Umbilical cord (tissue), 2 donors: Measurements from ENCODE around the gene COX8C. TPM values are rescaled to one million over a fixed set of nuclear protein-coding genes. Genes with fewer than 3 reads are reported as not detected.
A peak's percentile ranks its signal among the peaks of the same experiment; 100 is the strongest.
"Not testable (repeated sequence)": the region's sequence is repeated elsewhere in the genome, so short reads cannot be mapped to it uniquely, and the experiment has no call there.

Experiments used
- DNase-seq: peaks from one replicate; pipeline ENCODE4 v3.0.0-alpha.2; 2015; ENCODE audit warnings: low spot score
- total RNA-seq: library from RNA; depleted of rRNA; stranded (reverse); fragments of >200 nt; gene quantifications from one replicate; pipeline ENCODE4 v1.2.3, GENCODE V29; 2014; ENCODE audit warnings: low replicate concordance; ENCODE audit not compliant: insufficient read depth

Gene COX8C
- total RNA-seq, 1 donor from 2014 or later = not detected

DNA sequence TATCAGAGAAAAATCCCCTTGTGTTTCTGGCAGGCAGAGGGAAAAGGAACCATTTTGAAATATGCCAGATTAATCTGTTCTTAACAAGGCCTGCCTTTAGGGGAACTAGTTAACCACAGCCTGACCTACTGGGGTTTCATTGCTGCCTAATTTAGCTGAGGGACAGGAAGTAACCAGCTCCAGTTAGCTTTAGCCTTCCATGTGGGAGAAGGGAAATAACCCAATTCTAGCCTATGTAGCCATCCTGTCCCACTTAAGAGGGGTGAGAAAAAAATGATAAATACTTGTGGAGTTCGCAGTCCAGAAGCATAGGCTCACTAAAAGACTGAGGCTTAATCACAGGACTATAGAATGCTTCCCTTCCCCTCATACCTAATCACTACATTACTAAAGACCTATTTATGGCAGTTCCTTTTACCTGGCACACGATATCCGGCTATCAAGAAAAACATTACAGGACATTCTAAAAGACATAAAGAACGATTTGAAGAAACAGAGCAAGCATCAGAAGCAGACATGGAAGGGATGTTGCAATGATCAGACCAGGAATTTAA lies 22.8 kb downstream of the COX8C start:
- no peak for DNase-seq

DNA sequence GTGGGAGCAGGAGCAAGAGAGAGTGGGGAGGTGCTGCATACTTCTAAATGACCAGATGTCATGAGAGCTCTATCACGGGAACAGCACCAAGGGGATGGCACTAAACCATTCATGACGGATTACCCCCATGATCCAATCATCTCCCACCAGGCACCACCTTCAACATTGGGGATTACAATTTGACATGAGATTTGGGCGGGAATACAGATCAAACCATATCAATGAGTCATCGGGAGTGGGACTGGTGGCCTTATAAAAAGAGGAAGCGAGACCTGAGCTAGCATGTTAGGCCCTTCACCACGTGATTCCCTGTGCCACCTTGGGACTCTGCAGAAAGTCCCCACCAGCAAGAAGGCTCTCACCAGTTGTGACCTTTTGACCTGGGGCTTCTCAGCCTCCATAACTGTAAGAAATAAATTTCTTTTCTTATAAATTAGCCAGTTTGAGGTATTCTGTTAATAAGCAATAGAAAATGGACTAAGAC lies 28.7 kb downstream of the COX8C start:
- DNase-seq = no peak

DNA sequence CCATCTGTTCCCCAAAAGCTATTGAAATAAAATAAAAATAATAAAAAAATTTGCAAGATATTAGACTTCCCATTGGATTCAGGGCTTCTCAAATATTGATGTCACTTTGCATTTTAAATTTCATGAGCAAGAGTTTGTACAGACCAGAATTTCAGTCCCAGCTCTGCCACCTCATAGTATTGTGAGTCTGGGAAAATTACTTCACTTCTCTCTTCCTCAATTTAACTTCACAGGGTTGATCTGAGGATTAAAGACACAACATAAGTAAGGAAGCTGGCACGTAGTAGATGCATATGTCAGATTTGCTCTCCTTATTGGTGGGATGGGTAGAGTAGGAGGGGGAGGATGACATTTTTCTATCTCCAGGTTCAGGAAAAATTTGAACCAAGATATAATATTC lies 32.8 kb downstream of the COX8C start:
- DNase-seq = no peak

DNA sequence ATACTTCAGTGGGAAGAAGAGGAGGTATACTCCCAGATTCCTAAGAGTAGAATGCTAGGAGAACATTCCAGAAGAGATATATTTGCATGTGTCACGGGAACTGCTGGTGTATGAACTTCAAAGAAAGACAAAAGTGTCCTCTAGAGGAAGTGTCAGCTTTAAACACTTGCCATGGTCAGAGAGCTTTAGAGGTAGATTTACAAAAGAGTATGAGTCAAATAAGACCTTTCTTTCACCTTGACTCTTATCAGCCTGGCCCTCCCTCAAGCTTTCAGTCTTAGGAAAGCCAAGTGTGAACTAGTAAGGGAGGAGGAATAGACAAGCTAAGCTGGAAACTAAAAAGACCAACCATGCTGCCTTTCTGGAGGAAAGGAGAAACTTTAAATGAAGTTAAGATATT lies 34.7 kb downstream of the COX8C start:
- DNase-seq = no peak

DNA sequence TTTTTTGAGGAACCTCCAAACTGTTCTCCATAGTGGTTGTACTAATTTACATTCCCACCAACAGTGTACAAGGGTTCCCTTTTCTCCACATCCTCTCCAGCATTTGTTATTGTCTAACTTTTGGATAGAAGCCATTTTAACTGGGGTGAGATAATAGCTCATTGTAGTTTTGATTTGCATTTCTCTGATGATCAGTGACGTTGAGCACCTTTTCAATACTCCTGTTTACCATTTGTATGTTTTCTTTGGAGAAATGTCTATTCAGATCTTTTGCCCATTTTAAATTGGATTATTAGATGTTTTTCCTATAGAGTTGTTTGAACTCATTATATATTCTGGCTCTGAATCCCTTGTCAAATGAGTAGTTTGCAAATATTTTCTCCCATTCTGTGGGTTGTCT lies 37.3 kb downstream of the COX8C start:
- DNase-seq = not testable (repeated sequence)

DNA sequence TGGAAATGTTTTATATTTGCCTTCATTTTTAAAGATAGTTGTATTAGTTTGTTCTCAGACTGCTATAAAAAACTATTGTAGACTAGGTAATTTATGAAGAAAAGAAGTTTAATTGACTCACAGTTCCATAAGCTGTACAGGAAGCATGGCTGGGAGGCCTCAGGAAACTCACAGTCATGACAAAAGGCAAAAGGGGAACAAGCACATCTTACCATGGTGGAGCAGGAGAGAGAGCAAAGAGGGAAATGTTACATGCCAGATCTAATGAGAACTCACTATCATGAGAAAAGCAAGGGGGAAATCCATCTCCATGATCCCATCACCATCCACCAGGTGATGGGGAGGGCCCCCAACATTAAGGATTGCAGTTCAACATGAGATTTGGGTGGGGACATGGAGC lies 48.2 kb downstream of the COX8C start:
- DNase-seq = peak; percentile 2

DNA sequence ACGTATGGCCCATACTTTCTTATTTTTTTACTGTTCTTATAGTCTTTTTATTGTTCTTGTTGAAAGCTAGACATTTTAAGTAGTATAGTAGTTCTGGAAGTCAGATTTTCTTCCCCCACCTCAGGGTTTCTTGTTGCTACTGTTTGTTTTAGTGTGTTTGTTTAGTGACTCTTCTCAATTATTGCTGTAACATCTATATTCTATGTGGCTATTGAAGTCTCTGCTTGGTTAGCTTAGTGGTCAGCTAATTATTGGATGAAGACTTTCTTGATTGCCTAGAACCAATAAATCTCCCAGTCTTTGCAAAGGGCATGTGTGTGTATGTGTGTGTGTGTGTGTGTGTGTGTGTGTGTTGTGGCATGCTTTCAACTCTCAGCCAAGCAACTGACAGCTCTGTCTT lies 49.5 kb downstream of the COX8C start:
- no peak for DNase-seq

Other genes starting within 250 kb of the COX8C start
- gene ITPK1, start 231.3 kb upstream of the COX8C start, total RNA-seq = 14.7 TPM
- gene MOAP1, start 162.3 kb upstream of the COX8C start, total RNA-seq = 21.4 TPM
- gene LYSET, start 161.9 kb upstream of the COX8C start, total RNA-seq = 4.8 TPM
- gene GON7, start 140.1 kb upstream of the COX8C start, total RNA-seq = 3.9 TPM
- 24.6 TPM for gene UBR7, start 139.9 kb upstream of the COX8C start, total RNA-seq
- gene BTBD7, start 14.1 kb upstream of the COX8C start, total RNA-seq = 54.7 TPM
- gene UNC79, start 83.8 kb downstream of the COX8C start, total RNA-seq = 2.4 TPM